Stomach (tissue), 4 donors: ENCODE data around the gene RGS4.

Source experiments
- CTCF ChIP-seq, 7 experiments: fragments of 450-650 bp in 4 of 7; fragments of 200-600 bp in 3 of 7; sonication (generic) in 3 of 7; IDR thresholded peaks; one replicate each; pipeline ENCODE4 v1.5.1; 2016 to 2019; ENCODE audit warnings: antibody characterized with exemption in 7 of 7, control low read depth in 2 of 7, mild to moderate bottlenecking in 1 of 7
- EP300 ChIP-seq: sonication (generic); formaldehyde crosslinking; IDR thresholded peaks from one replicate; pipeline ENCODE4 v1.6.1; 2017; ENCODE audit warnings: antibody characterized with exemption
- POLR2A ChIP-seq, 4 donors: fragments of 450-650 bp; IDR thresholded peaks; one replicate each; pipeline ENCODE4 v1.6.1; 2016; ENCODE audit warnings: antibody characterized with exemption in 4 of 4, control low read depth in 2 of 4, mild to moderate bottlenecking in 1 of 4, moderate library complexity in 1 of 4
- POLR2AphosphoS5 ChIP-seq, 3 donors: sonication (generic); formaldehyde crosslinking; IDR thresholded peaks; one replicate each; pipeline ENCODE4 v1.6.1; 2016; ENCODE audit warnings: antibody characterized with exemption in 3 of 3

DNA sequence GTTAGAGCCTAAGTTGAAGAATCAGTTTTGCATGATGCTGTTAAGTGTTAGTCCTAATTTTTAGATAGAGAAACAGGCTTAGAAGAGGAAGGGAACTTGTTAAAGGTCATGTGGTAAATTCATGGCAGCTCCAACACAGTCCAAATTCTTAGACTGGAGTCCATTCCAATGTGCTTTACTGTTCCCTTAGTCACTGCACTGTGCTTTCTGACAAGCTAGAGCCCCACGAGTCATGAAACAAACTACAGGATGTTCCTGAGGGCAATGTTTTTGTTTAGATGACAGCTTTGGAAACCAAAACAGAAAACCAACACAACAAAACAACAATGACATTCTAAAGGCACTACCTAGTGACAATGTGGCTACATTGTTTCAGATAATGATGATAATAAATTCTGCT is 23.1 kb upstream of the RGS4 start:
- peak in 1 of 3 donors; percentile 43 for TF ChIP-seq POLR2AphosphoS5 (IDR thresholded peaks at IDR 0.05)
- TF ChIP-seq CTCF (IDR thresholded peaks at IDR 0.05) = no peak
- no peak for TF ChIP-seq POLR2A (IDR thresholded peaks at IDR 0.05)
- no peak for TF ChIP-seq EP300
